ENCODE results near the gene DPP10.

Gene DPP10

DNA sequence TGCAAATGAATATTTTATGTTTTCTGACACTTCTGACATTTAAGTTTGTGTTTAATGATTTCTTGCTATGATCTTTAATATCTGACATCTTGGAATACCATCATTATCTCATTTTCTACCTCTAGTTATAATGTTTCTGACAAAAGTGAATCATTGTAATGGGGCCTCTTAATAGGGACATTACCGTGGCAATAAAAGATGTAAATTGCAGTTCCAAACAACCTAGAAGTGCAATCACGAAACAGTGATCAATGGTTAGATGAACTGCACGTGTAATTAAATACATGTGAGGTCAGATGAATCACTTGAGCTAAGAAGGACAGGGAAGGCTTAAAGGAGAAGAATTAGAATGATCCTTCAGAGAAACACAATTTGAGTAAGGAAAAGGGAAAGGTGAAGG, 1078.3 kb downstream of the DPP10 start:
- H3K4me3 ChIP-seq (ENCODE audit: low read depth, low read length) = no peak overlapping the region
- TF ChIP-seq, protein P1, sequence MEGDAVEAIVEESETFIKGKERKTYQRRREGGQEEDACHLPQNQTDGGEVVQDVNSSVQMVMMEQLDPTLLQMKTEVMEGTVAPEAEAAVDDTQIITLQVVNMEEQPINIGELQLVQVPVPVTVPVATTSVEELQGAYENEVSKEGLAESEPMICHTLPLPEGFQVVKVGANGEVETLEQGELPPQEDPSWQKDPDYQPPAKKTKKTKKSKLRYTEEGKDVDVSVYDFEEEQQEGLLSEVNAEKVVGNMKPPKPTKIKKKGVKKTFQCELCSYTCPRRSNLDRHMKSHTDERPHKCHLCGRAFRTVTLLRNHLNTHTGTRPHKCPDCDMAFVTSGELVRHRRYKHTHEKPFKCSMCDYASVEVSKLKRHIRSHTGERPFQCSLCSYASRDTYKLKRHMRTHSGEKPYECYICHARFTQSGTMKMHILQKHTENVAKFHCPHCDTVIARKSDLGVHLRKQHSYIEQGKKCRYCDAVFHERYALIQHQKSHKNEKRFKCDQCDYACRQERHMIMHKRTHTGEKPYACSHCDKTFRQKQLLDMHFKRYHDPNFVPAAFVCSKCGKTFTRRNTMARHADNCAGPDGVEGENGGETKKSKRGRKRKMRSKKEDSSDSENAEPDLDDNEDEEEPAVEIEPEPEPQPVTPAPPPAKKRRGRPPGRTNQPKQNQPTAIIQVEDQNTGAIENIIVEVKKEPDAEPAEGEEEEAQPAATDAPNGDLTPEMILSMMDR (IDR thresholded peaks at IDR 0.05; ENCODE audit: low read depth, low read length, missing control alignments) = no peak
- DNase-seq (ENCODE audit: low read depth) = no peak

DNA sequence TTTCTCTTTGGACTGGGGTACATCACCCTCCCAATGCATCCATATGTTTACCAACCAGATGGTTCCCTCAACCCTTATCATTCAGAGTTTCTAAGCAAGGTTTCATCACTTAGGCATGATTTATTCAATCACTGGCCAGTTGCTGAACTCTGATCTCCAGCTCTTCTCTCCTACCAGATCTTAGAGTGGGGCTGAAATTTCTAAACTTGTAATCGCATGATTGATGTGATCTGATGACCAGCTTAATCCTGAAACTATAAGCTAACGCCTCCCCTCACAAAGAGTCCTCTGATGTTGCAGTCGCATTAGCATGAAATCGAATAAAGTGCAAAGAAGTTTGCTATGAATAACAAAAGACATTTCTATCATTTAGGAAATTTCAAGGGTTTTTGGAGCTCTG, 1082.0 kb downstream of the DPP10 start:
- no peak for DNase-seq (ENCODE audit: low read depth)
- TF ChIP-seq, protein P1 (IDR thresholded peaks at IDR 0.05; ENCODE audit: low read depth, low read length, missing control alignments) = no peak
- no peak overlapping the region for H3K4me3 ChIP-seq (ENCODE audit: low read depth, low read length)

- no peak for DNase-seq (ENCODE audit: low read depth)
- TF ChIP-seq, protein P1 (IDR thresholded peaks at IDR 0.05; ENCODE audit: low read depth, low read length, missing control alignments) = no peak
- H3K4me3 ChIP-seq (ENCODE audit: low read depth, low read length) = no peak overlapping the region
These were observed 1087.2 kb downstream of the DPP10 start for GRCh38 chr2:115529627-115530026.

- no peak for DNase-seq (ENCODE audit: low read depth)
- TF ChIP-seq, protein P1 (IDR thresholded peaks at IDR 0.05; ENCODE audit: low read depth, low read length, missing control alignments) = no peak
These were observed 1090.6 kb downstream of the DPP10 start for GRCh38 chr2:115533081-115533480.

GRCh38 chr2:115541814-115542213, 1099.4 kb downstream of the DPP10 start:
- H3K4me3 ChIP-seq (ENCODE audit: low read depth, low read length) = no peak overlapping the region
- no peak for DNase-seq (ENCODE audit: low read depth)
- TF ChIP-seq, protein P1 (IDR thresholded peaks at IDR 0.05; ENCODE audit: low read depth, low read length, missing control alignments) = no peak

More at GRCh38 chr2:115533081-115533480, 1090.6 kb downstream of the DPP10 start:
- no peak overlapping the region for H3K4me3 ChIP-seq (ENCODE audit: low read depth, low read length)

- H3K4me3 ChIP-seq (ENCODE audit: low read depth, low read length) = no peak overlapping the region
- DNase-seq (ENCODE audit: low read depth) = no peak
- TF ChIP-seq, protein P1 (IDR thresholded peaks at IDR 0.05; ENCODE audit: low read depth, low read length, missing control alignments) = no peak
These were observed 1099.9 kb downstream of the DPP10 start for GRCh38 chr2:115542331-115542730.

DNA sequence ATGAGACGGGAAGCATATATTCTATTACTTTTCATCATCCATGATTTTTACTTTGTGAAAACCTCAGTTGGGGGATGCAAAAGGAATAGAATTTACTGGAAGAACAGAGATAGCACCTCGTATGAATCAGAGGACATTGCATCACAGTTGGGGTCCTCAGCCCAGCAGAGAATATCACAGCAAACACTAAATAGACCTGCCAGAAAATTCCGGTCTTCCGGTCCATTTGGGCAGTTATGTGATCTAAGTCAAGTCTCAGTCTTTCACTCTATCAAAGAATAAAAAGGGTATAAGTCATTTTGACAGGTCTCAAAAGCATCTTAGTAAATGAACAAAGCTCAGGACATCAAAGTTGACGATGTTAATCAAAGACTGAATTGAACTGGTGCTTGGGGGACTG, 1100.6 kb downstream of the DPP10 start:
- TF ChIP-seq, protein P1 (IDR thresholded peaks at IDR 0.05; ENCODE audit: low read depth, low read length, missing control alignments) = no peak
- no peak for DNase-seq (ENCODE audit: low read depth)
- H3K4me3 ChIP-seq (ENCODE audit: low read depth, low read length) = no peak overlapping the region
